ENCODE data around the gene OPCML.

OPCML gene

DNA sequence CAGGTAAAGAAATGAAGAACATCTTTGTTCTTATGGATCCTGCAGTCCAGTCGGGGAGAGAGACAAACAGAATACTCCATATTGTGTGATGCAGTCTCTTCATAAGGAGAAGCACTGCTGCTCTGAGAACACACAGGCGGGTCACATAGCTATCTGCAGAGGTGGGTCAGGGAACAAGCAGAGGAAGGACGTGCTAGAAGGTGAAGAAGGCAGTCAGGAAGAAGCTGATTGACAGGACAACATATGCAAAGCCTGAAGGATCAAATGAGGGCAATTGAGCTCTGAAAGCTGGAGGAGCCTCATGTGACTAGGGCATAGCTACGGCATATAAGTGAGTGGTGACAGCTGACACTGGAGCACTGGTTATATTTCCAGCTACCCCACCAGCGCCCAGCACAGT lies 122.5 kb downstream of the OPCML start:
- DNase-seq: no peak
- TF ChIP-seq, protein P1, sequence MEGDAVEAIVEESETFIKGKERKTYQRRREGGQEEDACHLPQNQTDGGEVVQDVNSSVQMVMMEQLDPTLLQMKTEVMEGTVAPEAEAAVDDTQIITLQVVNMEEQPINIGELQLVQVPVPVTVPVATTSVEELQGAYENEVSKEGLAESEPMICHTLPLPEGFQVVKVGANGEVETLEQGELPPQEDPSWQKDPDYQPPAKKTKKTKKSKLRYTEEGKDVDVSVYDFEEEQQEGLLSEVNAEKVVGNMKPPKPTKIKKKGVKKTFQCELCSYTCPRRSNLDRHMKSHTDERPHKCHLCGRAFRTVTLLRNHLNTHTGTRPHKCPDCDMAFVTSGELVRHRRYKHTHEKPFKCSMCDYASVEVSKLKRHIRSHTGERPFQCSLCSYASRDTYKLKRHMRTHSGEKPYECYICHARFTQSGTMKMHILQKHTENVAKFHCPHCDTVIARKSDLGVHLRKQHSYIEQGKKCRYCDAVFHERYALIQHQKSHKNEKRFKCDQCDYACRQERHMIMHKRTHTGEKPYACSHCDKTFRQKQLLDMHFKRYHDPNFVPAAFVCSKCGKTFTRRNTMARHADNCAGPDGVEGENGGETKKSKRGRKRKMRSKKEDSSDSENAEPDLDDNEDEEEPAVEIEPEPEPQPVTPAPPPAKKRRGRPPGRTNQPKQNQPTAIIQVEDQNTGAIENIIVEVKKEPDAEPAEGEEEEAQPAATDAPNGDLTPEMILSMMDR (IDR thresholded peaks at IDR 0.05; ENCODE audit: low read depth, low read length): no peak
- Histone ChIP-seq H3K4me3 (ENCODE audit: low read depth, low read length) (no peak overlapping the region), H3K9me3 (ENCODE audit: severe bottlenecking) (no peaks in the 10 kb centered on the region), H3K36me3 (no peaks in the 10 kb centered on the region), H3K27ac (no peak overlapping the region), H3K27me3 (ENCODE audit: insufficient read depth, low read depth, severe bottlenecking) (peaks cover 4% of the 10 kb centered on the region)

DNA sequence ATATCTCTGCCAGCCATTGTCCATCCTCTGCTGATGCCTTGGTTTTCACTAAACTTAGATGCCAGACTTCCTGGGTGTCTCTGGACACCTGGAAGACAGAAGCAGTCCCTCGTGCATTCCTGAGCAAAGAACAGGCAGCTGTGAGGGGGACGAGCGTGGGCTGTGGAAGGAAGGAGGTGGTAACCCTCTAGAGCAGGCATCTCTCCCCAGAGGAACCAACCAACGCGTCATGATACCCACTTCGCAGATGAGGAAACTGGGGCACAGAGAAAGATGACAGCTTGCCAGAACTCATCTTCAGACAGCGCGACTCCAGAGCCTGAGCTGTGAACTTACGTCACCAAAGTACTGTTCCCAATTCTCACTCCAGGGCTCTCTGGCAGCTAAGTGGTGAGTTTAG lies 123.4 kb downstream of the OPCML start:
- Histone ChIP-seq H3K9me3 (ENCODE audit: severe bottlenecking) (no peaks in the 10 kb centered on the region), H3K27me3 (ENCODE audit: insufficient read depth, low read depth, severe bottlenecking) (peaks cover 4% of the 10 kb centered on the region)
- TF ChIP-seq, protein P1 (IDR thresholded peaks at IDR 0.05; ENCODE audit: low read depth, low read length): no peak

DNA sequence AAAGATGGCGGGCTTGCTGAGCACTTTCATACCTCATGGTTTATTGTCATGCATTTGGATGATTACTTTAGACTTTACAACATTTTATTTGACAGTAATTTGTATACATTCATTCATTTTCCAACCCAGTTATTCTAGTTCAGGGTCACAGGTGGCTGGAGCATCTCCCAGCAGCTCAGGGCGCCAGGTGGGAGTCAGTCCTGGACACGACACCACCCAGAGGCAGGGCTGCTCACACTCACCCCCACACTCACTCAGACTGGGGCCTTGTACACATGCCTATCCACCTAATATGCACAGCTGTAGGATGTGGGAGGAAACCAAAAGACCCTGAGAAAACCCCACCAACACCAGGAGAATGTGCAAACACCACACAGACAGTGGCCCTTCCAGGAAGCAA lies 123.9 kb downstream of the OPCML start:
- Histone ChIP-seq H3K27me3 (ENCODE audit: insufficient read depth, low read depth, severe bottlenecking) (peaks cover 4% of the 10 kb centered on the region), H3K27ac (no peak overlapping the region), H3K4me3 (ENCODE audit: low read depth, low read length) (no peak overlapping the region), H3K9me3 (ENCODE audit: severe bottlenecking) (no peaks in the 10 kb centered on the region), H3K36me3 (no peaks in the 10 kb centered on the region)
- TF ChIP-seq, protein P1 (IDR thresholded peaks at IDR 0.05; ENCODE audit: low read depth, low read length): no peak
- no peak for DNase-seq

More for the DNA sequence above, 123.4 kb downstream of the OPCML start:
- H3K4me3 ChIP-seq (ENCODE audit: low read depth, low read length): no peak overlapping the region
- H3K36me3 ChIP-seq: no peaks in the 10 kb centered on the region
- H3K27ac ChIP-seq: no peak overlapping the region
- no peak for DNase-seq

DNA sequence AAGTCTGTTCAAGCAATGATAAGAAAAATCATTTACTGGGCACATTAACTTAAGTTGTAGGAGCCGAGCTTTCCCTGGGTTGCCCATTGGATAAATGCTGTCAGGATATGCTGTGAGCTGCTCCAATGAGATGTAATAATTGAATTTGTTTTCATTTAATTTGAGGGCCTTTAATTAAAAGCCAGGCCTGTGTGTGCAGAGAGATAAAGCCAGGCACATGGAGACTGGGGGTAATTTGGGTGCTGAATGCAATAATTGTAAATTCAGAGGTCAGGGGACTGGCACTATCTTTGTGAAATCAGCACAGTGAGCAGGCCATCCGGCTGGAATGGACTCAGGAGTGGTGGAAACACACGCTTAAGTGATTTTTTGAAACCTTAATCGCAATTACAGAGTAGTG lies 125.8 kb downstream of the OPCML start:
- Histone ChIP-seq H3K36me3 (no peaks in the 10 kb centered on the region), H3K27ac (no peak overlapping the region), H3K4me3 (ENCODE audit: low read depth, low read length) (no peak overlapping the region), H3K27me3 (ENCODE audit: insufficient read depth, low read depth, severe bottlenecking) (peaks cover 4% of the 10 kb centered on the region), H3K9me3 (ENCODE audit: severe bottlenecking) (no peaks in the 10 kb centered on the region)
- TF ChIP-seq, protein P1 (IDR thresholded peaks at IDR 0.05; ENCODE audit: low read depth, low read length): no peak
- DNase-seq: no peak

DNA sequence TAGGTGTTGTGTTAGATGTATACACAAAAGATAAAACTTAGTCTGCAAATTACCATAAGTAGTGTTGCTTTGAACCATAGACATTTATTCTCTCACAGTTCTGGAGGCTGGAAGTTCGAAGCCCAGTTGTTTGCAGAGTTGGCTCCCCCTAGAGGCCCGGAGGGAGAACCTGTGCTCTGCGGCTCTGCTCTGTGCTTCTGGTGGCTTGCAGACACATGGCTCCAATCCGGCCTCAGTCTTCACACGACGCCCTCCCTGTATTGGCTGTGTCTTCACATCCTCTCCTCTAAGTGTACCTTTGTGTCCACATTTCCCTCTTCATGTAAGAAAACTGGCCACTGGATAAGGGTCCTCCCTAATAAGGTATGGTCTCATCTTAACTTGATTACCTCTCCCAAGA lies 128.4 kb downstream of the OPCML start:
- H3K36me3 ChIP-seq: no peaks in the 10 kb centered on the region
- no peaks in the 10 kb centered on the region for H3K9me3 ChIP-seq (ENCODE audit: severe bottlenecking)
- H3K27me3 ChIP-seq (ENCODE audit: insufficient read depth, low read depth, severe bottlenecking): no peaks in the 10 kb centered on the region
- peak; percentile 51 for DNase-seq
- no peak overlapping the region for H3K27ac ChIP-seq
- H3K4me3 ChIP-seq (ENCODE audit: low read depth, low read length): no peak overlapping the region
- TF ChIP-seq, protein P1 (IDR thresholded peaks at IDR 0.05; ENCODE audit: low read depth, low read length): peak; percentile 79

DNA sequence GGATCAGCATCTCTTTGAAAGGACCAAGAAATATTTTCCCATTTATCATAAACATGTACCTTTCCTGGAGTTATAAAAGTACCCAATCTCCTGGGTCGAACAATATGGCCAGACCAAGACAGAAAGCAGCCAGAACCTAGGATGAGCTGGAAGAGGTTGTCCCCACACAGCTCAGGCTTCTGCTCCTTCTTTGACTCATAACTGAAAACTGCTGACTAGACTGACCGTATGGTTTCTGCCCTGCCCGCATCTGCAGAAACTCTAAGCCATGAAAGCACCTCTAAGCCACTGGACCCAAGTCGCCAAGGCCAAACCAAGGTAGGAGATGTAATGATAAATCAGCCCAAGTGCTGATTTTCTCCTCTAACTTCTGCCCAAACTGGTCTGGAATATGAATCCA lies 129.8 kb downstream of the OPCML start:
- DNase-seq: no peak
- Histone ChIP-seq H3K27ac (no peak overlapping the region), H3K27me3 (ENCODE audit: insufficient read depth, low read depth, severe bottlenecking) (no peaks in the 10 kb centered on the region), H3K4me3 (ENCODE audit: low read depth, low read length) (no peak overlapping the region), H3K9me3 (ENCODE audit: severe bottlenecking) (no peaks in the 10 kb centered on the region), H3K36me3 (no peaks in the 10 kb centered on the region)
- TF ChIP-seq, protein P1 (IDR thresholded peaks at IDR 0.05; ENCODE audit: low read depth, low read length): no peak

All from WERI-Rb-1 (cell line).